Mucosa of descending colon (tissue), 3 donors: Measurements from ENCODE around the gene CALU. TPM values are rescaled to one million over a fixed set of nuclear protein-coding genes. Genes with fewer than 3 reads are reported as not detected.
A peak's percentile ranks its signal among the peaks of the same experiment; 100 is the strongest.

Experiments used
- ATAC-seq: fragments of 200-7000 bp; cut with Tn5 transposase; one replicate; pipeline ENCODE4 v1.9.1; 2020; ENCODE audit warnings: mild to moderate bottlenecking, moderate library complexity
- DNase-seq, 3 donors: peaks; one replicate each; pipeline ENCODE4 v3.0.0-alpha.2; 2020
- H3K36me3 ChIP-seq: fragments of 200-600 bp; one replicate; pipeline ENCODE4 v1.8.0; 2021; ENCODE audit warnings: low read depth, mild to moderate bottlenecking
- H3K4me1 ChIP-seq: fragments of 200-600 bp; one replicate; pipeline ENCODE4 v1.8.0; 2021; ENCODE audit warnings: low read depth, mild to moderate bottlenecking
- H3K4me3 ChIP-seq: fragments of 200-600 bp; one replicate; pipeline ENCODE4 v1.8.0; 2021; ENCODE audit warnings: mild to moderate bottlenecking
- H3K9me3 ChIP-seq: fragments of 200-600 bp; one replicate; pipeline ENCODE4 v1.8.0; 2021; ENCODE audit warnings: mild to moderate bottlenecking
- intact Hi-C, 2 donors: fragments of 100-400 bp; cut with DNase I in 1 of 2; cut with micrococcal nuclease in 1 of 2; formaldehyde crosslinking; loops; one replicate each; pipeline versions ENCODE4 v1.11.0 to v1.11.1; 2022; cut with DNase I, micrococcal nuclease
- total RNA-seq, 3 donors: library from RNA; stranded (reverse); fragmentation: NEBNext Ultra II Directional in 2 of 3; extraction: Animal tissue kit (Norgen Biotek cat#: 25700) in 2 of 3; gene quantifications; one replicate each; pipeline versions ENCODE4 v1.2.1 to v1.2.4, GENCODE V29; 2021 to 2023
- TF ChIP-seq, protein P1 (sequence below): fragments of 200-600 bp; IDR thresholded peaks from one replicate; pipeline ENCODE4 v1.8.0; 2022; ENCODE audit warnings: antibody characterized with exemption, mild to moderate bottlenecking
- donor health status: DM: no; HTN: no; CAD: no; lungs with moderate emphysema.
- donor health status: DM: no; HTN: no; CAD: no.
- donor health status: DM: no; HTN: yes; CAD: no.

CALU gene
- total RNA-seq, 3 donors from 2014 or later = 20.6 to 133 (median 54.4) TPM

DNA sequence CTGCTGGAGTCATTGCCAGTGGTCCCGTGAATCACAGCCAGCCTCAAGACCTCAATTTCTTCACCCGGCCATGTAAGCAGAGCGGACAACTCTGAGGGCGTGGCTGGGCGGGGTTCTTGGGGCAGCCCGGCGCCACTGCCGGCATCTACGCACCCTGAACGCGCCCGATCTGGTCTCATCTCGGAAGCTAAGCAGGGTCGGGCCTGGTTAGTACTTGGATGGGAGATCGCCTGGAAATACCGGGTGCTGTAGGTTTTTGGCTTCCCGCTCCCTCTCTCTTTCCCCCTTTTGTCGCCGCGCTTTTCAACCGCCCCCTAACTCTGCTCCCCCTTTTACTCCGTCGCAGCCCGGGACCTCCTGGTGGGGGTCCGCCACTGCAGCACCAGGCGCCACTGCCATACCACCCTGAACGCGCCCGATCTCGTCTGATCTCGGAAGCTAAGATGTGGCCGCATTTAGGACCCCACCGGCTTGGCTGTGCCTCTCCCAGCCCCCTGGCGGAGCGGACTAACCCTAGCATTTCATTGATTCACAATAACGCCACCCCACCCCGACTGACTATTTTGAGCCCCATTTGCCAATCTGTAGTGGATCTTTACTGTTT lies 41.8 kb upstream of the CALU start:
- H3K4me3 ChIP-seq = no peak overlapping the region
- ATAC-seq = peak; percentile 84
- no peaks in the 10 kb centered on the region for H3K36me3 ChIP-seq
- TF ChIP-seq, protein P1, sequence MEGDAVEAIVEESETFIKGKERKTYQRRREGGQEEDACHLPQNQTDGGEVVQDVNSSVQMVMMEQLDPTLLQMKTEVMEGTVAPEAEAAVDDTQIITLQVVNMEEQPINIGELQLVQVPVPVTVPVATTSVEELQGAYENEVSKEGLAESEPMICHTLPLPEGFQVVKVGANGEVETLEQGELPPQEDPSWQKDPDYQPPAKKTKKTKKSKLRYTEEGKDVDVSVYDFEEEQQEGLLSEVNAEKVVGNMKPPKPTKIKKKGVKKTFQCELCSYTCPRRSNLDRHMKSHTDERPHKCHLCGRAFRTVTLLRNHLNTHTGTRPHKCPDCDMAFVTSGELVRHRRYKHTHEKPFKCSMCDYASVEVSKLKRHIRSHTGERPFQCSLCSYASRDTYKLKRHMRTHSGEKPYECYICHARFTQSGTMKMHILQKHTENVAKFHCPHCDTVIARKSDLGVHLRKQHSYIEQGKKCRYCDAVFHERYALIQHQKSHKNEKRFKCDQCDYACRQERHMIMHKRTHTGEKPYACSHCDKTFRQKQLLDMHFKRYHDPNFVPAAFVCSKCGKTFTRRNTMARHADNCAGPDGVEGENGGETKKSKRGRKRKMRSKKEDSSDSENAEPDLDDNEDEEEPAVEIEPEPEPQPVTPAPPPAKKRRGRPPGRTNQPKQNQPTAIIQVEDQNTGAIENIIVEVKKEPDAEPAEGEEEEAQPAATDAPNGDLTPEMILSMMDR = no peak
- no peaks in the 10 kb centered on the region for H3K9me3 ChIP-seq
- DNase-seq = peak; percentile 55 to 69 (median 60)
- intact Hi-C loops = no loop called here
- no peaks in the 10 kb centered on the region for H3K4me1 ChIP-seq

DNA sequence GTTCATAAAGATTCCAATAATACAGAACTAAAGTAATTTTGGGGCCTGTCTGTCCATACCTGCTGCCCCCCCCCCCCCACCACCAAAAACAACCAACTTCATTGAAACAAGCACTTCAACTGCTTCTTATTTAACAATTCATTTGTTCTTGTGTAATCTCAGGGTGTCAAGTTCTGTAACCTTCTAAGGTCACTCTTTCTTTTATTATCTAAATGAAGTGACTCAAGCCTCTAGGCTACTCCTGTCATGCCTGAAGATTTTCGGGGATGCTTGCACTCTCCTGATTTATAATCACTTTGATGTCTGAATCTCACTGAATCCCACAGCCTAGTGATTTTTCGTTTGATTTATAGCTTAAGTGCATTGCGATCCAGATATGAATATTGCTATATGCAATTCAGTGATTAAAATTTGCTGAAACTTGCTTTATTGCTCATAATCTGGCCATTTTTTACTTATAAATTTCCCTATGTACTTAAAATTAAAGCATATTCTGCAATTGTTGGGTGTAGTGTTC lies 39.9 kb upstream of the CALU start:
- intact Hi-C loops = no loop called here
- no peak for ATAC-seq

DNA sequence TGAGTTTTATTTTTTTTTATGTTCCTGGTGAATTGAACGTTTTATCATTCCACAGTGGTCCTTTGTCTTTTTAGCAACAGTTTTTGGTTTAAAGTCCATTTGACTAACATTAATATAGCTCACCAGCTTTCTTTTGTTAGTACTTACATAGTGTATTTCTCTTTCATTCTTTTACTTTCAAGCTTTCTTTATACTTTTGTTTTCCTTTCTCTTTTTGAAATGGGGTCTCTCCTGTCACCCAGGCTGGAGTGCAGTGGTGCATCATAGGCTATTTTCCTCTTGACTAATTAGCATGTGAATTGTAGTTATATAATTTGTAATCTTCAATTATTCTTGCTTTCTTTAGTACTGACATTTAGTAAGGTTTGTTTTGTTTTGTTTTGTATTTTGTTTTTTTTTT lies 39.3 kb upstream of the CALU start:
- H3K36me3 ChIP-seq = no peaks in the 10 kb centered on the region
- H3K4me1 ChIP-seq = no peaks in the 10 kb centered on the region
- TF ChIP-seq, protein P1 = no peak
- DNase-seq (no peak), ATAC-seq (no peak)
- H3K9me3 ChIP-seq = no peaks in the 10 kb centered on the region
- H3K4me3 ChIP-seq = no peak overlapping the region
- intact Hi-C loops = no loop called here

More for the DNA sequence above, 39.9 kb upstream of the CALU start:
- no peak overlapping the region for H3K4me3 ChIP-seq
- TF ChIP-seq, protein P1 = no peak
- H3K9me3 ChIP-seq = no peaks in the 10 kb centered on the region
- H3K4me1 ChIP-seq = no peaks in the 10 kb centered on the region
- no peak for DNase-seq
- no peaks in the 10 kb centered on the region for H3K36me3 ChIP-seq

DNA sequence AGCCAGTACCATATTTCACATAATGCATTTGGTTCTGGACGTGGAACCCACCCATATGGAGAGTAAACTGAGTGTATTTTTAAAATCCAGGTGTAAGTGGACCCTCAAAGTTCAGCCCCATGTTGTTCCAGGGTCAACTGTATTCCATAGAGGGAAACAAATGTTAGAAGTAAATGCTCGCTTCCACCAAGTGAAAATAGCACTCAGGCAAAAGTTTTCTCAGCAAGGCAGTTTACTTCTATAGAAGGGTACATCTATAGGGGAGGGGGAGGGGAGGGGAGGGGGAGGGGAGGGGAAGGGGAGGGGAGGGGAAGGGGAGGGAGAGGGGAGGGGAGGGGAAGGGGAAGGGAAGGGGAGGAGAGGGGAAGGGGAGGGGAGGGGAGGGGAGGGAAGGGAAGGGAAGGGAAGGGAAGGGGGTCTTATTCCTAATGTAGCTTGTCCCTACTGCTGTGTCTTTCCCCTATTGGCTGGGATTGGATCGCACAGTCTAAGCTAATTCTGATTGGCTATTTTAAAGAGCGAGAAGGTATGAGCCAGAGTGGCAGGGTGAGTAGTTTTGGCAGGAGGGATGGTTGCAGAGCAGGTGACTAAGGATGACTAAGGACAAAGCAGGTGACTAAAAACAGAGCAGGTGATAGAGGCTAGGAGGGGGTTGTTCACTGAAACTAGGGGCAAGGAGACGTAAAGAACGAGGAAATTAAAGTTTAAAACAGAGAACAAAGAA lies 37.9 kb upstream of the CALU start:
- TF ChIP-seq, protein P1 = no peak
- intact Hi-C loops = no loop called here
- ATAC-seq = no peak
- no peak for DNase-seq
- no peak overlapping the region for H3K4me3 ChIP-seq
- H3K9me3 ChIP-seq = no peaks in the 10 kb centered on the region
- H3K4me1 ChIP-seq = no peaks in the 10 kb centered on the region
- no peaks in the 10 kb centered on the region for H3K36me3 ChIP-seq

DNA sequence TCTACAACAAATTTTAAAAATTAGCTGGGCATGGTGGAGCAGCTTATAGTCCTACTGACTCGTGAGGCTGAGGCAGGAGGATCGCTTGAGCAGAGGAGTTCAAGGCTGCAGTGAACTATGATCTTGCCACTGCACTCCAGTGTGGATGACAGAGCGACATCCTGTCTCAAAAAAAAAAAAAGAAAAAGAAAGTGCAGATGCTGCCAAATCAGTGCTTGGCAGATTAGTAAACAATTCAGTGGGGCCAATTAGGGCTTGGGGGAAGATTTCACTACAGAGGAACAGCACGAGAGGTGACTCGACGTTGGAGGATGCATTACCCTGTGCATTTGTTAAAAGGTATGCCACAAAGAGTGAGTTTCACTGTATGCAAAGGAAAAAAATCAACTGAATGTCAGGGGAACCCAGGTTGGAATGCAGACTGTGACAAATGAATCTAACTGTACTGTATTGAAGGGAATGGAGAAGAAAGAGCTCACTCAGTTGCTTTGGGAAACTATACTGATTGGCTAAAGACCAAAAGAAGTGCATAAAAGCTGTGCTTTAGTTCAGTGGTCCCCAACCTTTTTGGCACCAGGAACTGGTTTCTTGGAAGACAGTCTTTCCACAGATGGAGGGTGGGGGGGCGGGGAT lies 35.4 kb upstream of the CALU start:
- Histone ChIP-seq H3K36me3 (no peaks in the 10 kb centered on the region), H3K9me3 (no peaks in the 10 kb centered on the region), H3K4me3 (no peak overlapping the region), H3K4me1 (no peaks in the 10 kb centered on the region)
- intact Hi-C loops = no loop called here
- TF ChIP-seq, protein P1 = no peak
- no peak for DNase-seq
- no peak for ATAC-seq
